Sigmoid colon (tissue), 7 donors: ENCODE data around the gene POLD2. TPM values are rescaled to one million over a fixed set of nuclear protein-coding genes. Genes with fewer than 3 reads are reported as not detected.

Experiments
- DNase-seq: peaks from one replicate; pipeline ENCODE4 v3.0.0-alpha.2; 2019
- H3K27ac ChIP-seq, 4 donors: fragments of 200-600 bp; sonication (generic); one replicate each; pipeline ENCODE4 v1.5.1; 2016 to 2019; ENCODE audit warnings: mild to moderate bottlenecking in 1 of 4
- H3K27me3 ChIP-seq, 3 donors: fragments of 200-600 bp; sonication (generic); one replicate each; pipeline ENCODE4 v1.5.1; 2019; ENCODE audit warnings: mild to moderate bottlenecking in 1 of 3
- H3K36me3 ChIP-seq, 4 donors: fragments of 200-600 bp; sonication (generic); one replicate each; pipeline ENCODE4 v1.5.1; 2016 to 2019
- H3K4me1 ChIP-seq, 4 donors: fragments of 200-600 bp; sonication (generic); one replicate each; pipeline ENCODE4 v1.5.1; 2017 to 2019
- H3K4me3 ChIP-seq, 4 donors: fragments of 200-600 bp; sonication (generic); one replicate each; pipeline ENCODE4 v1.5.1; 2017 to 2019; ENCODE audit warnings: mild to moderate bottlenecking in 2 of 4, moderate library complexity in 1 of 4
- H3K9me3 ChIP-seq, 4 donors: fragments of 200-600 bp in 3 of 4; sonication (generic) in 3 of 4; one replicate each; pipeline versions ENCODE4 v1.5.1 to v1.6.1; 2013 to 2019
- EP300 ChIP-seq, 4 donors: sonication (generic); formaldehyde crosslinking; IDR thresholded peaks; one replicate each; pipeline ENCODE4 v1.6.1; 2017; ENCODE audit warnings: antibody characterized with exemption in 4 of 4
- POLR2A ChIP-seq, 2 donors: fragments of 450-650 bp; IDR thresholded peaks; one replicate each; pipeline ENCODE4 v1.6.1; 2016; ENCODE audit warnings: antibody characterized with exemption in 2 of 2, mild to moderate bottlenecking in 2 of 2, moderate library complexity in 2 of 2
- POLR2AphosphoS5 ChIP-seq, 4 donors: sonication (generic); formaldehyde crosslinking; IDR thresholded peaks; one replicate each; pipeline ENCODE4 v1.6.1; 2017; ENCODE audit warnings: antibody characterized with exemption in 4 of 4
- WGBS, 2 donors: extraction: QIAGEN DNeasy Blood & Tissue Kit; methylation state at CpG; one replicate each; pipeline ENCODE4 v1.1.7; 2013; 5-methylcytosine and 5-hydroxymethylcytosine counted together
- intact Hi-C: fragments of 100-400 bp; cut with DNase I; formaldehyde crosslinking; loops from one replicate; pipeline ENCODE4 v1.15.1; 2023
- polyA plus RNA-seq, 3 donors: library from polyadenylated mRNA; stranded (reverse); fragments of 200-250 nt; gene quantifications; one replicate each; pipeline ENCODE4 v1.2.3, GENCODE V29; 2013
- total RNA-seq, 4 donors: library from RNA; depleted of rRNA; stranded (reverse); fragments of >200 nt; gene quantifications; one replicate each; pipeline ENCODE4 v1.1.0, GENCODE V29; 2016
- TF ChIP-seq, protein P1 (sequence below), 4 experiments: fragments of 450-650 bp in 3 of 4; fragments of 200-600 bp in 1 of 4; IDR thresholded peaks; one replicate each; pipeline ENCODE4 v1.5.1; 2016 to 2019; ENCODE audit warnings: antibody characterized with exemption in 4 of 4, mild to moderate bottlenecking in 3 of 4, moderate library complexity in 2 of 4
- donor health status: healthy with polysubstance abuse.
- donor health status: Bipolar disorder and iron deficiency.
- donor health status: healthy.

The POLD2 gene
- total and polyA plus RNA-seq, 7 donors: 20.3 to 91.2 (median 35.4) TPM

DNA sequence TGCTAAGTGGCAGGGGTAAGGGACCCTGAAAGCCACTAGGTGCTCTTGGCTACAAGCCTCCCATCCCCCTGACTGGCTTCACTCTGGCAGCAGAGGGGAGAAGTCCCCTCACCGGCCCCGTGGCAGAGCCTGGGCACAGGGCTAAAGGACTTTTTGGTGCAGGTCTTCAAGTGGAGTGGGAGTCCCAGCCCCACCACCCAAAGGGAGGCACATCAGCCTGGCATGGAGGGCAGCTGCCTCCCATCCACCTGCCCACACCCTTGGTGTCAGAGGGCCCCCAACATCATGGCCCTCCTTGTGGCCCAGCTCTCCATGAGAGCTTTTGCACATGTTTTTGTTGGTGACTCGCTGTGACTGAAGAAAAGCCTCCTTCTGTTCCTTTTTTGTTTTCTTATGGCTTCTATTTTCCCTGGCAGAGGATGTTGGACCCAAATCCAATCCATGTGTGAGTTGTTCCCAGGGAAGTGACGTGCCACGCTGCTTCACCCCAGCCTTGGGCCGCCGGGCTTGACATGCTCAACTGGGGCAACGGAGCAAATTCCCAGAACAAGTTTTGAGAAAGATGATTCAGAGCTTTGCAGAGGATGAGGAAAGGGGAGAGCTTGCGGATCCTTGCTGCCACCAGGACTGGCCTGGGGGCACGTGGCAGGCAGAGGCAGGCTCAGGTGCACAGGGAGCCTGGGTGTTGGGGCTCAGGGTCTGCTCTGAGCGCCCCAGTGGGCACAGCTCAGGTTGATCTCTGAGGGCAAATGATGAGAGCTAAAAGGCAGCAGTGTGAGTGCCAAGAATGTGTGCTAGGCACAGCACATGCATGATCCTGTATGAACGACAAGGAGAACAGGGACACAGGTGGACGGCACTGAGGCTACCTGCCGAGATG, 21.1 kb downstream of the POLD2 start:
- Histone ChIP-seq H3K27me3 (peaks cover 5 to 34% (median 14%) of the 10 kb centered on the region in 3 donors), H3K27ac (peak overlapping the region; percentile 61 to 91 (median 75)), H3K36me3 (peaks cover 0 to 6% (median 0%) of the 10 kb centered on the region in 4 donors), H3K4me3 (no peak overlapping the region), H3K4me1 (peaks cover 0 to 25% (median 21%) of the 10 kb centered on the region in 4 donors), H3K9me3 (no peaks in the 10 kb centered on the region)
- intact Hi-C loops: no loop called here
- peak; percentile 65 for DNase-seq
- no peak for TF ChIP-seq POLR2AphosphoS5 (IDR thresholded peaks at IDR 0.05)
- TF ChIP-seq EP300 (IDR thresholded peaks at IDR 0.05): no peak
- no peak for TF ChIP-seq POLR2A (IDR thresholded peaks at IDR 0.05)
- TF ChIP-seq, protein P1, sequence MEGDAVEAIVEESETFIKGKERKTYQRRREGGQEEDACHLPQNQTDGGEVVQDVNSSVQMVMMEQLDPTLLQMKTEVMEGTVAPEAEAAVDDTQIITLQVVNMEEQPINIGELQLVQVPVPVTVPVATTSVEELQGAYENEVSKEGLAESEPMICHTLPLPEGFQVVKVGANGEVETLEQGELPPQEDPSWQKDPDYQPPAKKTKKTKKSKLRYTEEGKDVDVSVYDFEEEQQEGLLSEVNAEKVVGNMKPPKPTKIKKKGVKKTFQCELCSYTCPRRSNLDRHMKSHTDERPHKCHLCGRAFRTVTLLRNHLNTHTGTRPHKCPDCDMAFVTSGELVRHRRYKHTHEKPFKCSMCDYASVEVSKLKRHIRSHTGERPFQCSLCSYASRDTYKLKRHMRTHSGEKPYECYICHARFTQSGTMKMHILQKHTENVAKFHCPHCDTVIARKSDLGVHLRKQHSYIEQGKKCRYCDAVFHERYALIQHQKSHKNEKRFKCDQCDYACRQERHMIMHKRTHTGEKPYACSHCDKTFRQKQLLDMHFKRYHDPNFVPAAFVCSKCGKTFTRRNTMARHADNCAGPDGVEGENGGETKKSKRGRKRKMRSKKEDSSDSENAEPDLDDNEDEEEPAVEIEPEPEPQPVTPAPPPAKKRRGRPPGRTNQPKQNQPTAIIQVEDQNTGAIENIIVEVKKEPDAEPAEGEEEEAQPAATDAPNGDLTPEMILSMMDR (IDR thresholded peaks at IDR 0.05): no peak
- WGBS, 2 donors: 87 to 88% methylated on average over 14 of the region's 14 CpGs

DNA sequence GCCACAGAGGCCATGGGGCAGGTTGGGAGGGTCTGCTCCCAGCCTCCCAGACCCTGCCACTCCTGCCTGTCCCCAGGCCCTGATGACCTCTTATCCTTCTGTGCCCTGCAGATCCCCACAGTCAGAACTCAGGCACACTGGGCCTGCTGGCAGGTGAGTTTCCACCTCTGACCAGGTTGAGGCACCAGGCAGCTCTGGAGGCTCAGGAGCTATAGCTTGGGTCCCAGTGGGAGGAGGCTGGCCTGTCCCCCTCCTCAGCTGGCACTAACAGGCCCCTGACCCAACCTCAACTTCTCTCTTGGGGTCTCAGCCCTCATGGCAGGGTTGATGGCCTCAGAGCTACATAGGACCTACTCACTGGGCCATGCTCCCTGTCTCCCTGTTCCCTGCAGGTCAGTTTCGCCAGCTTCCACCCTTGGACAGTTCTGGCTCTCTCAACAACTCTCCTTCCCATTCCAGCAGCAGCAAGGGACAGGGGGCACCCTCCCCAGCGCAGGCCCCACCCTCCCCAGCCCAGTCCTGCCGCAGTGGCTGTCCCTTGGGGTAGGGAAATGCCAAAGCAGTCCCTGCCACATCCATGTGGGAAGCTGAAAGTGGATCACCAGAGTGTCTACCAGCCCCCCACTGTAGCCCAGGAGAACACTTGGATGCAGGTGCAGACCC, 21.9 kb downstream of the POLD2 start:
- H3K27ac ChIP-seq: peak overlapping the region; percentile 55 to 91 (median 60)
- no peaks in the 10 kb centered on the region for H3K9me3 ChIP-seq
- H3K27me3 ChIP-seq: peaks cover 5 to 27% (median 14%) of the 10 kb centered on the region in 3 donors
- intact Hi-C loops: no loop called here
- WGBS, 2 donors: 83 to 88% methylated on average over 3 of the region's 3 CpGs
- DNase-seq: no peak
- H3K4me1 ChIP-seq: peaks cover 0 to 23% (median 20%) of the 10 kb centered on the region in 4 donors
- no peaks in the 10 kb centered on the region for H3K36me3 ChIP-seq
- TF ChIP-seq EP300 (IDR thresholded peaks at IDR 0.05) (no peak), POLR2AphosphoS5 (IDR thresholded peaks at IDR 0.05) (no peak), POLR2A (IDR thresholded peaks at IDR 0.05) (no peak)
- TF ChIP-seq, protein P1 (IDR thresholded peaks at IDR 0.05): no peak
- H3K4me3 ChIP-seq: no peak overlapping the region

DNA sequence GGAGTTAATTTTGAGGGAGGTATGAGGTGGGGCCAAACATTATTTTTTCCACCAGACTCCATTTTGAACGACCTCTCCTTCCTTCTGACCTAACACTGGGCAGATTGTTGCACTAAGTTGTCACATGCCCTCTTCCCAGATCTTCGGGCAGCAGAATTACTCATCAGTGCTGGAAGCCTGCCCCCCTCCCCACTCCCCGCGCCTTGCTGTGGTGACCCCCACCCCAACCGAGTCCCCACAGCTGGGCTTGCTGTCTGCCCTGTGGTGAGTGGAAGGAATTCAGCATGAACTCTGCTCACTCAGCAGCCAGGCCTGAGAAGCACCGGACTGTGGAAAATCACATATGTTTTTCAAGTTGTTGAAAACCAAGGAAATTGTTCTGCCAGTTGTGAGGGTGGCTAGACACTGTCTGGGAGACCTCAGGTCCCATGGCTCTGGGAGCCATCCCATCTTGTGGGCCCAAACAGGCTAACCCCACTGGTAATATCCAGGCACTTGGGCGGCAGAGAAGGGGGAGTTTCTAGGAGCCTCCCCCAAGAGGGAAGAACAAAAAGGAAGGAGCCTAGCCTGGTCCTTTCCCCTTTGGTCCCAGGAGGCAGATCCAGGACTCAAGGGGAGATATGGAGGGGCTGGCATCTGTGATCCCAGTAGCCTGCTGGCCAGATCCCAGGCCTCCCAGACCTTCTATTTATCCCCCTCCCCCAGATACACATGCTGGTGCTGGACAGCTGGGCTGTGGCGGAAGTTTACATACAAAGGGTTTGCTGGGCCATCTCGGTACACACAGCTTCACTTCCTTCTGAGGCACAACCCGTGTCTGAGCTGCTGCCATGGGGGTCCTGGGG, 22.7 kb downstream of the POLD2 start:
- Histone ChIP-seq H3K9me3 (no peaks in the 10 kb centered on the region), H3K27me3 (peaks cover 5 to 21% (median 14%) of the 10 kb centered on the region in 3 donors), H3K4me3 (no peak overlapping the region), H3K27ac (peak overlapping the region; percentile 55 to 91 (median 60)), H3K4me1 (peaks cover 0 to 15% (median 12%) of the 10 kb centered on the region in 4 donors), H3K36me3 (no peaks in the 10 kb centered on the region)
- WGBS, 2 donors: 52 to 65% methylated on average over 10 of the region's 10 CpGs
- intact Hi-C loops: no loop called here
- no peak for TF ChIP-seq POLR2A (IDR thresholded peaks at IDR 0.05)
- TF ChIP-seq EP300 (IDR thresholded peaks at IDR 0.05): no peak
- TF ChIP-seq POLR2AphosphoS5 (IDR thresholded peaks at IDR 0.05): no peak
- TF ChIP-seq, protein P1 (IDR thresholded peaks at IDR 0.05): no peak
- peak; percentile 65 for DNase-seq

- Histone ChIP-seq H3K27me3 (peaks cover 3 to 13% (median 9%) of the 10 kb centered on the region in 3 donors), H3K9me3 (no peaks in the 10 kb centered on the region), H3K4me1 (peaks cover 0 to 11% (median 5%) of the 10 kb centered on the region in 4 donors), H3K36me3 (no peaks in the 10 kb centered on the region), H3K27ac (peak overlapping the region in 1 of 4 donors; percentile 61), H3K4me3 (no peak overlapping the region)
- intact Hi-C loops: no loop called here
- DNase-seq: no peak
- no peak for TF ChIP-seq POLR2AphosphoS5 (IDR thresholded peaks at IDR 0.05)
- TF ChIP-seq, protein P1 (IDR thresholded peaks at IDR 0.05): no peak
- WGBS, 2 donors: 48 to 64% methylated on average over 4 of the region's 4 CpGs
Observed at GRCh38 chr7:44099669-44100068, 23.7 kb downstream of the POLD2 start.
